ENCODE measurements around the gene P2RX6. TPM values are rescaled to one million over a fixed set of nuclear protein-coding genes. Genes with fewer than 3 reads are reported as not detected.
A peak's percentile ranks its signal among the peaks of the same experiment; 100 is the strongest.

P2RX6 gene
- total and polyA plus RNA-seq, 9 of the 15 experiments (the other 6 are each of a cell fraction or from before 2014, with no cell fraction given): 0.01 to 3.9 (median 1.5) TPM; not detected in 1

GRCh38 chr22:21067901-21068680, 53.1 kb downstream of the P2RX6 start:
- no peaks in the 10 kb centered on the region for H3K79me2 ChIP-seq (ENCODE audit: control insufficient read depth, insufficient read depth, low read length)
- peaks cover 5% of the 10 kb centered on the region for H3K9me3 ChIP-seq (replicated peaks; ENCODE audit: control insufficient read depth, insufficient read depth, low read depth, low read length)
- H3K4me3 ChIP-seq: no peak overlapping the region
- H2AFZ ChIP-seq (ENCODE audit: low read depth, low read length): no peak overlapping the region
- no peaks in the 10 kb centered on the region for H3K36me3 ChIP-seq (ENCODE audit: control insufficient read depth, insufficient read depth, low read length)
- 8% methylated on average over 12 of the region's 12 CpGs for WGBS (ENCODE audit: insufficient coverage, low coverage, missing lambda C conversion rate)
- BruUV-seq (replicated peaks): no TSS peak
- H3K9me1 ChIP-seq (ENCODE audit: control insufficient read depth, insufficient read depth, low read length): no peaks in the 10 kb centered on the region
- H3K4me1 ChIP-seq (replicated peaks in 1 of 2; ENCODE audit: control insufficient read depth in 2 of 2, insufficient read depth in 2 of 2, low read length in 2 of 2): peaks cover 0 to 3% of the 10 kb centered on the region in 2 experiments; a peak in 1 of 5 replicates
- H3K27ac ChIP-seq (ENCODE audit: extremely low read depth, low read depth, low read length): no peak overlapping the region
- H3K9ac ChIP-seq (ENCODE audit: insufficient read depth in 1 of 2, low read depth in 2 of 2, low read length in 2 of 2): peak overlapping the region in 1 of 2 experiments; percentile 10; a peak in 2 of 4 replicates
- peaks cover 8% of the 10 kb centered on the region for H4K20me1 ChIP-seq (replicated peaks; ENCODE audit: control insufficient read depth, insufficient read depth, low read length)
- POLR2A ChIA-PET: interaction anchor here (0.6 to 1.6 kb wide), 4 partner anchors 11 to 66 kb away, joined by 3 to 7 read pairs (median 5); partner anchors contain the start of gene THAP7
- no peak for FAIRE-seq
- intact Hi-C loops (cut with micrococcal nuclease) (loop anchor here (5.0 kb wide), 2 partner anchors 46 to 106 kb away; no protein-coding TSS in a partner anchor), in situ Hi-C loops (cut with MboI) (no loop called here)
- H3K27me3 ChIP-seq (ENCODE audit: control insufficient read depth in 2 of 2, insufficient read depth in 2 of 2, low read length in 2 of 2): peaks cover 55 to 76% of the 10 kb centered on the region in 2 experiments
- CTCF ChIA-PET (ENCODE audit: low intra/inter-chr PET ratio): no interaction called here
- no peak for ATAC-seq
- peak in 1 of 4 experiments; percentile 23 for DNase-seq (ENCODE audit: extremely low read depth in 1 of 4, low spot score in 3 of 4)
- 0 out of 2 replicates have a peak, but pooled peaks have one; percentile 37 for TF ChIP-seq IRF2 (CRISPR knock-in tag; IDR thresholded peaks at IDR 0.05)
- TF ChIP-seq BCL6 (CRISPR knock-in tag; IDR thresholded peaks at IDR 0.05): no peak
- no peak for TF ChIP-seq ZNF253 (CRISPR knock-in tag; conservative IDR thresholded peaks at IDR 0.05)
- 0 out of 2 replicates have a peak, but pooled peaks have one; percentile 14 for TF ChIP-seq PTRF (tag; IDR thresholded peaks at IDR 0.05)
- TF ChIP-seq SETDB1 (IDR thresholded peaks at IDR 0.05; ENCODE audit: low read length): peak; percentile 85
- TF ChIP-seq STAT5A (IDR thresholded peaks at IDR 0.05; ENCODE audit: borderline replicate concordance, low read length): no peak
- peak; percentile 63; the same call in 1 of the 2 replicates for TF ChIP-seq EZH2 (IDR thresholded peaks at IDR 0.05; ENCODE audit: borderline replicate concordance, low read depth, low read length)
- no peak for TF ChIP-seq ZNF23 (CRISPR knock-in tag; IDR thresholded peaks at IDR 0.05)
- TF ChIP-seq, protein P1, sequence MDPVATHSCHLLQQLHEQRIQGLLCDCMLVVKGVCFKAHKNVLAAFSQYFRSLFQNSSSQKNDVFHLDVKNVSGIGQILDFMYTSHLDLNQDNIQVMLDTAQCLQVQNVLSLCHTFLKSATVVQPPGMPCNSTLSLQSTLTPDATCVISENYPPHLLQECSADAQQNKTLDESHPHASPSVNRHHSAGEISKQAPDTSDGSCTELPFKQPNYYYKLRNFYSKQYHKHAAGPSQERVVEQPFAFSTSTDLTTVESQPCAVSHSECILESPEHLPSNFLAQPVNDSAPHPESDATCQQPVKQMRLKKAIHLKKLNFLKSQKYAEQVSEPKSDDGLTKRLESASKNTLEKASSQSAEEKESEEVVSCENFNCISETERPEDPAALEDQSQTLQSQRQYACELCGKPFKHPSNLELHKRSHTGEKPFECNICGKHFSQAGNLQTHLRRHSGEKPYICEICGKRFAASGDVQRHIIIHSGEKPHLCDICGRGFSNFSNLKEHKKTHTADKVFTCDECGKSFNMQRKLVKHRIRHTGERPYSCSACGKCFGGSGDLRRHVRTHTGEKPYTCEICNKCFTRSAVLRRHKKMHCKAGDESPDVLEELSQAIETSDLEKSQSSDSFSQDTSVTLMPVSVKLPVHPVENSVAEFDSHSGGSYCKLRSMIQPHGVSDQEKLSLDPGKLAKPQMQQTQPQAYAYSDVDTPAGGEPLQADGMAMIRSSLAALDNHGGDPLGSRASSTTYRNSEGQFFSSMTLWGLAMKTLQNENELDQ (CRISPR knock-in tag; IDR thresholded peaks at IDR 0.05; ENCODE audit: borderline replicate concordance): no peak
- no peak for TF ChIP-seq ZSCAN32 (CRISPR knock-in tag; IDR thresholded peaks at IDR 0.05)
- 0 out of 2 replicates have a peak, but pooled peaks have one; percentile 21 for TF ChIP-seq YBX1 (IDR thresholded peaks at IDR 0.05)
- no peak overlapping the region for H3K4me2 ChIP-seq (ENCODE audit: insufficient read depth, low read length)

All from K562 (cell line).